Measurements from ENCODE around the gene ACSM6. TPM values are rescaled to one million over a fixed set of nuclear protein-coding genes. Genes with fewer than 3 reads are reported as not detected.

ACSM6 gene
- total RNA-seq, 1 donor from 2014 or later: not detected

DNA sequence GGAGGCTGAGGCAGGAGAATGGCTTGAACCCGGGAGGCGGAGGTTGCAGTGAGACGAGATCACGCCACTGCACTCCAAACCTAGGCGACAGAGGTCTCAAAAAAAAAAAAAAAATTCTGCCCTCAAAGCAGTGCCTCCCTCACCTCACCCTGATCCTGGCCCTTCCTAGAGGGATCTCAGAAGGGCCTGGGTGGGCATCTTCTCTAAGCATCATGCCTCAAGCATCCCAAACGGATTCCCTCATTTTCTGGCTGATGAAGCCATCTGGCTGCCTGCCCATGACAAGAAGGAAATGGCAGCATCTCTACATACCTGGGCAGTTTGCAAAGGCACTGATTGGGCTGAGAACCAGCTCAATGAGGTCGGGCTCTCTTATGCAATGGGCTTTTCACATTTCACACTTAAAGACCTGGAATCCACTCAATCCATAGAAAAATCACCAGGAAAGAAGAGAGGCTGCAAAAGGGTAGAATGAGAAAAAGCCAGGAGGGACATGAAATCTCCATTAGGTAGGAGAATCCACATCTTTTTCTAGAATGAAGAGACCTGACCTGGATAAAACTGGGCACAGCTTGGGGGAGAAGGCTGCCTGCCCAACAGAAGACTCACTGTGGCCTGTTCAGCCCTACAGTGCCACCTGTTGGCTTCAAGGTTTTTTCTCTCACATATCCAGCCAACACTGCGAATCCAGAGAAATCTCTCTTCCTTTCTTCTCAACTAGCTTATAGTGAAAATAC, 48.7 kb downstream of the ACSM6 start:
- DNase-seq (ENCODE audit: low spot score in 2 of 2) (peak; percentile 12 to 52), FAIRE-seq (no peak)

DNA sequence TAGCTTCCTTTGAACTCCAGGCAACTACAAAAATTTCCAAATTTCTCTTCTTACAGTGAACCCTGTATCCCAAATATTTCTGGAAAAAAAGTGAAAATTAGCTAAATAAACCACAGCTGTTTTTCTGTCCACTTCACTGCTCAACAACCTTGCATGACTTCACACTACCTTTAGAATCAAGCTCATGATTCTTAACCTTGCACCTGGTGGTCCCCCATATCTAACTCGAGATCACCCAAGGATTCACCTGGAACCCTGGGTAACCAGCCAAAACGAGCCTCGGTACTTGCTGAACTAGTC, 49.2 kb downstream of the ACSM6 start:
- no peak for FAIRE-seq
- no peak for DNase-seq (ENCODE audit: low spot score in 2 of 2)

DNA sequence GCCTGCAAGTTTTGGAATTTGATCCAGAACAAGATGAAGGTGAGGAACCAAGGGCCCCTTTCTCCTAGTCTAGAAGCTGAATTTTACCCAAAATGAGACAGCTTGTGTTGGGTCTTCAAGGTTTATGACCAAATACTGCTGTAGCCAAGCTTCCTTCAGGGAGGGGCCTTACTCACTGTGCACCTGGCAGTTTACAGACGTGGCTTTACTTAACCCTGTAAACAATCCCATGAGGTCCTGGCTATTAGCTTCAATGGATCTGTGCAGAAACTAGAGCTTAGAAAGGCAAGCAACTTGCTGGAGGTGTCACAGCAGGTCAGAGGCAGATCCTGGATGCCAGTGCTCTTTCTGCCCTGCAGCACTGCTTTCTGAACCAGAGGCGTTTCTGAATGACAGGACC, 50.1 kb downstream of the ACSM6 start:
- DNase-seq (ENCODE audit: low spot score in 2 of 2) (no peak), FAIRE-seq (no peak)

DNA sequence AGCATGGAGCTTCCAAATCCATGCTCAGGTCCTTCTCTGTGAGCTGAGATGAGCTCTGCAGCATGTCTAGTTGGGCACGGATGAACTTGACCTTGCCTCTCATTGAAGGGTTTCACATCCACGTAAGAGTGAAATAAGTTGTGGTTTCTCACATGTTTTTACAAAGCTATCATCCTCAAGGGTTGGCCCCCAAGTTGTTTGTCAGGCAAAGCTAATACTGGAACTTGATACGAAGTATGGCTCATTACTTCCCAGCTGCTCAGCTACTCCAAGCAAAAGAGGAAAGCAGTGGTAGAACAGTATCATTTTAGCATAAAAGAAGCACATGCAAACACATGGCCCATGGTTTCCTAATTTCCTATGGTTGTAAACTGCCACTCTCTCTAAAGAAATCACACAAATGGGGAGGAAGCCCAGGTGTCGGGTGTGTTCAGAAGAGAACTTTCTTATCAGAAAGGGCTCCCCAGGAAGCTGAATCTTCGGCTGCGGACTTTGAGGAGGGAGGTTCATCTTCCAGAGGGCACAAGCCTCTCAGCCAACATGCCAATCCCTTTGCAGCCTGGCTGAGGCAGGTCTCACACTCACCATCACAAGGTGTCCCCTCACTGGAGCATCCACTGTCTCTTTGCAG, 51.5 kb downstream of the ACSM6 start:
- DNase-seq (ENCODE audit: low spot score in 2 of 2): no peak
- FAIRE-seq: no peak

DNA sequence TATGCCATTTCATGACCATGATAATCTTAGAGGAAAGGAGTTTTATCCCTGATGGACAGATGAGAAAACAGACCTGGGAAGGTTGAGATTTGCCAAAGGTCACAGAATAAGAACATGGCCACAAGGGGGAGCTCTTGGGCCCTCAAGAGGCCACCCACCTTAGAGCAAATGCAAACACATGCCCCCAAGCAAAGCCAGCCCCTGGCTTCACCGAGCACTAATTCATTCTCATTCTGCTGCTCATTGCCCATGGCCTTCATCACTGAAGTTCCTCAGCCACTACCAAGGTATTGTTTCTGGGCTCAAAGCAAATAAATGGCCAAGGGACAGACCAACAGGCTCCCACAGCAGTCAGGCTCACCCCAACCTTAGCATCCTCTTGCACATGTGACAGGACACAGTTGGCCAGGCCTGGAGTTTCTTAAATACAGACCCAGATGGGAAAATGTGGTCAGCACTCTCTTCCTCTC, 52.6 kb downstream of the ACSM6 start:
- FAIRE-seq (no peak), DNase-seq (ENCODE audit: low spot score in 2 of 2) (peak in 1 of 2 donors; percentile 35)

DNA sequence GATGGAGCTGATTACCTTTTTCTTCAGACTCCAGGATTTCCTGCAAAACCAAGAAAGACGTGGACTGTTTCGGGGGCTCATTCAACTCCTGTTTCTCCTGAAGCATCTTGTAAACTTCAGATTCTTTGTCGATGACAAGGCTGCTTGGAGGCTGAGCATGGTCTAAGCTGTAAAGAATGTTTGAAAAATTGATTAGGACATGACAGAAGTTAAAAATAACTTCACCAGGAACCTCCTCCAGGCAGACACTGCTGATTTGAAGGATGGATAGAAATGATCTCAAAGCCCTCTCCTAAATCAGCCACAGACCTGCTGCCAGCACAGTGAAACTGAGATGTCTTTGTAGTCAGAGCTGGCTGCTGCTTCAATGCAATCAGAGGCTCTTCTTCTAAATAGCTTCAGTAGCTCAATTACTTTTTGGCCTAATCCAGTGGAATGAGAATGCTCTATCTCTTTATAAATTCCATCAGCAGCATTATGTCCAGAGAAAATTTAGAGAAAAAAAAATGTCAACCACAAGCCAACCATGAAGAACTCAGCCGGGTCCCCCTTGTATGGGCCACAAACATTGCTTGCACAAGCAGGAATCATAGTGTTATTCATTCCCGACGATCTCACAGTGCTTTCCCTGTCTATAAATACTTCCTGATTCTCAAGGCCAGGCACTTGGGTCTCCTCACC, 53.3 kb downstream of the ACSM6 start:
- no peak for DNase-seq (ENCODE audit: low spot score in 2 of 2)
- no peak for FAIRE-seq

DNA sequence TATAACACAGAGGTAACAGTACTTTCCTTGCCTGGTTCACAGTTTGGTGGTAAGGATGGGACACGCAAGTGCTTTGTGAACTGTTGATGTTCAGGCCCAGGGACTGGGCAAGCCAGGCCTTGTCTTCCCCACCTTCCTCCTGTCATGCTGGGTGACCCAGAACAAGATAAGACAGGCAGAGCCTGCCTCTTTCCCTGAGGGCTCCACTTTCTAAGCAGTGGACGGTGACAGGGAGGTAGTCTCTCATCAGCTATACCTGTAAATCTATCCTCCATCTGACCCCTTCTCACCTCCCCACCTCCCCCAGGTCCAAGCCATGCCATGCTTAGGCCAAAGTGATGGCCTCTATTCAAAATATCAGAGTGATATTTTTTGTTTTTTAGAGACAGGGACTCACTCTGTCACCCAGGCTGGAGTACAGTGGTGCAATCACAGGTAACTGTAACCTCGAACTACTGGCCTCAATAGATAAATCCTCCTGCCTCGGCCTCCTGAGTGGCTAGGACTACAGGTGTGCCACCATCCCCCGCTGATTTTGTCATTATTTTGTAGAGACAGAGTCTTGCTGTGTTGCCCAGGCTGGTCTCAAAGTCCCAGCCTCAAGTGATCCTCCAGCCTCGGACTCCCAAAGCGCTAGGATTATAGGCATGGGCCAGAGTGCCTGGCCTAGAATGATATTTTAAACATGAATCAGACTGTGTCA, 54.0 kb downstream of the ACSM6 start:
- DNase-seq (ENCODE audit: low spot score in 2 of 2) (no peak), FAIRE-seq (no peak)

DNA sequence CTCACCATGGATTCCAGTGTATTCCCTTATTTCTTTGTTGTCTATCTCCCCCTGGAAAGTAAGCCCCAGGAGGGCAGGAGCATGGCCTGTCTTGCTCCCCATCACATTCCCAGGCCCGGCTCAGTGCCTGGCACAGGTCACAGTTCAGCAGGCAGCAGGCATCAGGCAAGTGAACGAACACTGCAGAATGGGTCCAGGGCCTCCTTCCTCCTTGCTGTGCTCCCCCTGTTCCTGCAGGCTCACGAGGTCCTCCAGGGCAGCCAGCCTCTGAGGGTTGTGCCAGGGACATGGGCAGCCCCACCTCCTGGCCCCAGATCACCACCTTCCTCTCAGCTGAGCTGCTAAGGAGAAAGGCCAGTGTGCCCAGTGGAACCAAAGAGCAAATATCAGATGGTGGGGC, 55.0 kb downstream of the ACSM6 start:
- DNase-seq (ENCODE audit: low spot score in 2 of 2) (no peak), FAIRE-seq (no peak)

DNA sequence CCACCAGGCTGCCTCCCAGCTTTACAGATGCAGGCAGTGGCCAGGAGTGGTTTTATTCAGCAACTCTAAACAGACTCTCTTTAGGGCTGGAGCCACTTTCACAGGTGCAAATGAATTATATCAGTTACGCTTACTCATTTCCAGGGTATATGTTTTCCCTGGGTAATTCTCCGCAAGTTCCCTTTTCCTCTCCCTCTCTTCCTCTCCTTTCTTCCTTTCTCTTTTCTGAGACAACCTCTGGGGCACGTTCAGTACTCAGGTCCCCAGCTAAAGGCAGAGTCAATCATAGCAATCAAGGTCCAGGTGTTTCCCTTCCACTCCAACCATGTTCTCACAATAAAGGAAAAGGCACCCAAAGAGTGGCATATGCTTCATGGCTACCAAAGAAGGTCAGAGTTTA, 55.4 kb downstream of the ACSM6 start:
- DNase-seq (ENCODE audit: low spot score in 2 of 2) (no peak), FAIRE-seq (no peak)

DNA sequence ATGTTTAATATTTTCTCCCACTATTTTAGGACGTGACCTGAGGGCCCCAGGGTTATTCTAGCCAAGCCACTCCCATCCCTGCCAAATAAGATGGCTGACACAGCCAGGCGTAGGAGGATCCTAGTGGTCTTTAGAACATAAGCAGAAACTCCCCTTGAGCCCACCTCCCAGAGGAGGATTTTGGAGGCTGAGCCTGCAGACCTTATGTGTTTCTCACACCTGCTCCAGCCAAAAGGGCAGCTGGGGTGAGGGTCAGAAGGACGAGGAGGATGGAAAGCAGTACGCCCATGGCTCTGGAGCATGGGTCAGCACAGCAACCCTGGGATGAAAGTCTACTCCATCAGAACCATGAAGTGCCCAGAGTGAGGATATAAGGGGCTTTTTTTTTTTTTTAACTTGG, 56.8 kb downstream of the ACSM6 start:
- FAIRE-seq (no peak), DNase-seq (ENCODE audit: low spot score in 2 of 2) (no peak)

DNA sequence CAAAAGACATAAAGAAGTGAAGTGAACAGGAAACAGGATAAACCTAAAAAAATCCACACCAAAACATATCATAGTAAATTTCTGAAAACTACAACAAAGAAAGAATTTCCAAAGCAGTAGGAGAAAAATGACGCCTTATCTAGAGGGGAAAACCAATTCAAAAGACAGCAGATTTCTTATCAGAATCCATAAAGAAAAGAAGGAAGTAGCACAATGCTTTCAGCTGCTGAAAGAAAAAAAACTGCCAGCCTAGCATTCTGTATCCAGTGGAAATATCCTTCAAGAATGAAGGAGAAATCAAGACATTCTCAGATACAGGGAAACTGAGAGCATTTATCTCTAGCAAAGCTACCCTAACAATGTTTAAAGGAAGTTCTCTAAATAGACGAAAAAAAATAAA, 59.0 kb downstream of the ACSM6 start:
- DNase-seq (ENCODE audit: low spot score in 2 of 2) (no peak), FAIRE-seq (no peak)

DNA sequence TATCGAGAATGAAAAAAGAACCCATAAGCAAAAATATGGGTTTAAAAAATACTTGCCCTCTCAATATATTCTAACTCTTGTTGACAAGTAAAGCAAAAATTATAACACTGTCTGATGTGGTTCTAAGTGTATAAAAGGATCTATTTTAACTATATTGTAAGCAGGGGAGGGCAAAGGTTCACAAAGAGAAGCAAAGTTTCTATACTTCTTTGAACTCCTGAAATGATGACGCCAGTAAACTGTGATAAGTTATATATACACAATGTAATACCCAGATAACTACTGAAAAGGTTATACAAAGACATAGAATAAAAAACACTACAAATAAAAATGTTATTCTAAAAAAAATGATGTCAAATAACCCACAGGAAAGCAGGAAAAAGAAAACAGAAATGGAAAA, 59.6 kb downstream of the ACSM6 start:
- no peak for DNase-seq (ENCODE audit: low spot score in 2 of 2)
- no peak for FAIRE-seq

DNA sequence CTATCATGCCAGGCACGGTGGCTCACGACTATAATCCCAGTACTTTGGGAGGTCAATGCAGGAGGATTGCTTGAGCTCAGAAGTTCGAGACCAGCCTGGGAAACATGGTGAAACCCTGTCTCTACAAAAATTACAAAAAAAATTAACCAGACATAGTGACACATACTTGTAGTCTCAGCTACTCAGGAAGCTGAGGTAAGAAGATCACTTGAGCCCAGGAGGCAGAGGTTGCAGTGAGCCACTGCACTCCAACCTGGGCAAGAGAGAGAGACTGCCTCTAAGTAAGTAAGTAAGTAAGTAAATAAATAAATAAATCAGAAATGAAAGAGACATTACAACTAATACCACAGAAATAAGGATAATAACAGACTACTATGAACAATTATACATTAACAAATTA, 60.6 kb downstream of the ACSM6 start:
- no peak for DNase-seq (ENCODE audit: low spot score in 2 of 2)
- FAIRE-seq: no peak

DNA sequence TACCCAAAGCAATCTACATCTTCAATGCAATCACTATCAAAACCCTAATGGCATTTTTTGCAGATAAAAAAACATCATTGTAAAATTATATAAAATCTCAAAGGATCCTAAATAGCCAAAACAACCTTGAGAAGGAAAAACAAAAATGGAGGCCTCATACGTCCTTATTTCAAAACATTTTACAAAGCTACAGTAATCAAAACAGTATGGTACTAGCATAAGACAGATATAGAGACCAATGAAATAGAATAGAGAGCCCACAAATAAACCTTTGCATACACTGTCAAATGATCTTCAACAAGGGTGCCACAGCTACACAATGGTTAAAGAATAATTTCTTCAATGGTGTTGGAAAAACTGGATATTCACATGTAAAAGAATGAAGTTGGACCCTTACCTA, 62.2 kb downstream of the ACSM6 start:
- no peak for DNase-seq (ENCODE audit: low spot score in 2 of 2)
- FAIRE-seq: no peak

DNA sequence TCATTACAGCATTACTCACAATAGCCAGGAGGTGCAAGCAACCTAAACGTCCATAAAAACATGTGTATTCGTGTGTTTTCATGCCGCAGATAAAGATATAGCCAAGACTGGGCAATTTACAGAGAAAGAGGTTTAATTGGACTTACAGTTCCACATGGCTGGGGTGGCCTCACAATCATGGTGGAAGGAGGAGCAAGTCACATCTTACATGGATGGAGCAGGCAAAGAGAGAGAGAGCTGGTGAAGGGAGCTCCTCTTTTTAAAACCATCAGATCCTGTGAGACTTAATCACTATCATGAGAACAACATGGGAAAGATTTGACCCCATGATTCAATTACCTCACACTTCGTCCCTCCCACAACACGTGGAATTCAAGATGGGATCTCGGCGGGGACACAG, 63.8 kb downstream of the ACSM6 start:
- DNase-seq (ENCODE audit: low spot score in 2 of 2) (no peak), FAIRE-seq (no peak)

DNA sequence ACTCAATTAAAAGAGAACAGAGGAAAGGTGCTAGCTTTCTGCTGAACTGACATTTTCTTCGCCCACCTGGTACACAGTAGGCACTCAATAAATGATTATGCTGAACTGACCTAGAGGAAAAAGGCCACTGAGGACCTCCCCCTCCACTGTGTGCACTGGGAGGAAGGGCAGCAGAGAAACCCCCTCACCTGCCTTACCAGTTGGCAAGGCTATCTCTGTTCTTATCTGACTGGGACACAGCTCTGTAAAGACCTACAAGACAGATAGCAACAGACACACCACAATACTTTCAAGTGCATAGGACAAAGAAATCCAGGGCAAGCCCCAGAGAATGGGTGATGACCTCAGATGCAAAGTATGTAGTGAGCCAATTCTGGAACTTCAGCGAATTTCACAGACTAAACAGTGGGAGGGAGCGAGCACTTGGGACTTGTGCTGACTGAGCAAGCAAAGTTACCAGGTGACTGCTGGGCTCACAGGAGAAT, 66.4 kb downstream of the ACSM6 start:
- DNase-seq (ENCODE audit: low spot score in 2 of 2) (no peak), FAIRE-seq (no peak)

DNA sequence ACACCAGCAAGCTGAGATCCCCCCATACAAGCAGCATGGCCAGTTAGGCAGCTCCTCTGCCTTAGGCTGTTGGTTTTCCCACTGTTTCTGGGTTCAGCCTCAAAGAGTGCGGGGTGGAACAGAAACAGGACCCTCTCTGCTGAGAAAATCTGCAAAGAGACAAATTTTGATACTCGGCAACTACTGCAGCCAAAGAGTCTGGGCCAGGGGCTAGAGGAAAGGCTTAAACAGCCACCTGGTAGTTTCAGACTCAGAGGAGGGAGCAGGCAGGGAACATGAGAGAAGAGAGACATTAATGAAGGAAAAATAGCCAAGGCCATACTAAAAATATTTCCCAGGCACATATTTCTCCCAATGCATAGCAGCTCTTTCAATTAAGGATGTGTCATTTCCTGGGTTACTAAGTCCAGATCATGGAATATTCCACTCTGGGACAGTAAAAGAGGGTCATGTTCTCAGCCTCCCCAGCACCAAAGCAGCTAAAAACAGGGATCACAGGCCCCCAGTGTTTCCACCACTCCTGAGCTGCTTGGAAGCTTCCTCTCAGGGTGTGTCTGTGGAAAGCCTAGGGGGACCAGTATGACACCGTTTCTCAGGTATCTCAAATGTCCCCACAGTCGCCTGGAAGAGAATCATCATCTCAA, 67.0 kb downstream of the ACSM6 start:
- DNase-seq (ENCODE audit: low spot score in 2 of 2) (no peak), FAIRE-seq (no peak)

DNA sequence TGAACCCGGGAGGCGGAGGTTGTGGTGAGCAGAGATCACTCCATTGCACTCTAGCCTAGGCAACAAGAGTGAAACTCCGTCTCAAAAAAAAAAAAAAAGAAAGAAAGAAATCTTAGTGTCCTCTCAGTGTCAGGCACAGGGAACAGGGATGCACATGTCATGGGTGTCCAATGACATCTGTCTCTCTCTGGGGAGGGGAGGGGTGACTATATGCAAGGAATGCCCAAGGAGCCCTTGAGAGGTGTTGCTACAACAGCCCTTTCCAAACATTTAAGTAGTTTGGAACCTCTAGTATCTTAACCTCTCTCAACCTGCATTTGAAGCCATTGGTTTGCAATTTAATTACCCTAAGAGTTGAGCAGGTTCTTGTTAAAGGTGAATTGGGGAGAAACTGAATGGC, 67.9 kb downstream of the ACSM6 start:
- no peak for FAIRE-seq
- no peak for DNase-seq (ENCODE audit: low spot score in 2 of 2)

DNA sequence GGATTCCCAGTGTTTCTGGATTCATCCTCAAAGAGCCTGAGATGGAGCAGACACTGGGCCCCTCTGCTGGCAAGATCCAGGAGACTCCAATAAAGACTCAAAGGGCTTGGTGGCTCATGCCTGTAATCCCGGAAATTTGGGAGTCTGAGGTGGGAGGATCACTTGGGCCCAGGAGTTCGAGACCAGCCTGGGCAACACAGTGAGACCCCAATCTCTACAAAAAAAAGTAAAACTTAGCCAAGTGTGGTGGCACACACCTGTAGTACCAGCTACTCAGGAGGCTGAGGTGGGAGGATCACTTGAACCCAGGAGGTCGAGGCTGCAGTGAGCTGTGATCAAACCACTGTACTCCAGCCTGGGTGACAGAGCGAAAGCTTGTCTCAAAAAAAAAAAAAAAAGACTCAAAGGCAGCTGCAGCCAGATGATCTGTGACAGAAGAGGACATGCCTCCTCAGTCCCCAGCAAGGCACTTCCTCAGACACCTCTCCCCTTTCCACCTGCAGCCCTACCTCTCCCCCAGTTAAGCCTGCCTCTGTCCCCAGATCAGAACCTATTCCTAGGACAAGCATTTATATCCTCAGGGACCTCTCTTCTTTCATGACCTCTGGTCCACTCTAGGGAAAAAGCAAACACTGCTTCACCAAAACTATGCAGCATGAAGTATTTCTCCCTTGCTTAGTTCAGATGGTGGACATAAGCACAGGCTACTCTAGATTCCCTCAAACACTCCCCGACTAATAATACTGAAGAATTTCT, 68.9 kb downstream of the ACSM6 start:
- DNase-seq (ENCODE audit: low spot score in 2 of 2) (no peak), FAIRE-seq (no peak)

DNA sequence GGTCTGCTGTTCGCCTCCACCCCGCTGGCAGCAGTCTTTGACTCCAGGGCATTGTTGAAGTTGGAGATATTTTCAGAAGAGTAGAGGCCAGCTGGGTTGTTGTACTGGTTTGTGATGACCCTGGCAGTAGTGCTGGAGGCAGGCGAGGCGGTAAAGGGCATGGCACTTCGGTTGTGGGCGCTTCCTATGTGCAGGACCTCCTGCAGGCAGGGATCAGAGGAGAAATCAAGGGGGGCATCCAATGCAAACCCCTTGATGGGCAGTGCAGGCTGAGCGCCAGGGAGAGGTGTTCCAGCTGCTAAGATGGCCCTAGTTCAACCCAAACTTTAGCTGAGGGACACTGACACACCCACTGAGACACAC, 69.8 kb downstream of the ACSM6 start:
- no peak for DNase-seq (ENCODE audit: low spot score in 2 of 2)
- FAIRE-seq: no peak
